GM18519 (cell line): ENCODE results near the gene ZXDB.
"Not testable (repeated sequence)": the region's sequence is repeated elsewhere in the genome, so short reads cannot be mapped to it uniquely, and the experiment has no call there.

Experiments
- ATAC-seq: cut with Tn5 transposase; IDR thresholded peaks from one replicate; pipeline ENCODE4 v1.9.1; 2021; ENCODE audit warnings: mild to moderate bottlenecking, moderate library complexity; ENCODE audit not compliant: unreplicated experiment, low FRiP score

ZXDB gene

GRCh38 chrX:57591284-57592159 lies at the start of gene ZXDB:
Gene ZXDB (plus strand): TSS chrX:57592011. CDS start chrX:57592049, 38 bp downstream.
- ATAC-seq, result peak; percentile 36

- ATAC-seq, result no peak
Observed at GRCh38 chrX:57565198-57565597, 26.6 kb upstream of the ZXDB start.

- no peak for ATAC-seq
Observed at GRCh38 chrX:57573754-57574153, 18.1 kb upstream of the ZXDB start.

GRCh38 chrX:57582948-57583347 lies 8.9 kb upstream of the ZXDB start:
- not testable (repeated sequence) for ATAC-seq

GRCh38 chrX:57583477-57583876 lies 8.3 kb upstream of the ZXDB start:
- no peak for ATAC-seq

GRCh38 chrX:57586360-57586759 lies 5.5 kb upstream of the ZXDB start:
- ATAC-seq, result no peak

GRCh38 chrX:57587062-57587461 lies 4.7 kb upstream of the ZXDB start:
- ATAC-seq, result no peak

GRCh38 chrX:57587607-57588006 lies 4.2 kb upstream of the ZXDB start:
- peak; percentile 36 for ATAC-seq

- peak; percentile 48 for ATAC-seq
Observed at GRCh38 chrX:57592160-57592893, 516 bp downstream of the ZXDB start.

GRCh38 chrX:57592894-57593215 lies 1.0 kb downstream of the ZXDB start:
- not testable (repeated sequence) for ATAC-seq

GRCh38 chrX:57595381-57595811 lies 3.6 kb downstream of the ZXDB start:
- no peak for ATAC-seq

- ATAC-seq, result no peak
Observed at GRCh38 chrX:57596109-57596508, 4.3 kb downstream of the ZXDB start.

GRCh38 chrX:57596516-57596915 lies 4.7 kb downstream of the ZXDB start:
- ATAC-seq, result no peak

- ATAC-seq, result no peak
Observed at GRCh38 chrX:57607295-57608187, 15.7 kb downstream of the ZXDB start.

- ATAC-seq, result not testable (repeated sequence)
Observed at GRCh38 chrX:57613351-57613750, 21.5 kb downstream of the ZXDB start.

GRCh38 chrX:57629438-57629837 lies 37.6 kb downstream of the ZXDB start:
- ATAC-seq, result not testable (repeated sequence)

- ATAC-seq, result no peak
Observed at GRCh38 chrX:57640674-57641016, 48.8 kb downstream of the ZXDB start.

GRCh38 chrX:57641338-57641737 lies 49.5 kb downstream of the ZXDB start:
- no peak for ATAC-seq

- ATAC-seq, result no peak
Observed at GRCh38 chrX:57643698-57644097, 51.9 kb downstream of the ZXDB start.

- ATAC-seq, result no peak
Observed at GRCh38 chrX:57647020-57647419, 55.2 kb downstream of the ZXDB start.
